ENCODE measurements around the gene COL12A1.
A peak's percentile ranks its signal among the peaks of the same experiment; 100 is the strongest.

Gene COL12A1

GRCh38 chr6:75171986-75172385, 33.9 kb downstream of the COL12A1 start:
- H3K9me3 ChIP-seq (ENCODE audit: control insufficient read depth, low read length) = no peaks in the 10 kb centered on the region
- no CpG with 5 or more reads among the region's 4 CpGs for WGBS, 2 experiments (ENCODE audit: insufficient coverage in 2 of 2)
- no peak overlapping the region for H3K4me3 ChIP-seq (ENCODE audit: extremely low read depth, insufficient read depth, low read length, poor library complexity, severe bottlenecking)
- no peaks in the 10 kb centered on the region for H3K36me3 ChIP-seq (ENCODE audit: control insufficient read depth, insufficient read depth, low read length)
- no peaks in the 10 kb centered on the region for H3K4me1 ChIP-seq (ENCODE audit: control insufficient read depth, insufficient read depth, low read length, poor library complexity, severe bottlenecking)
- H3K27ac ChIP-seq (ENCODE audit: low read depth, low read length, severe bottlenecking) = no peak overlapping the region

- no peaks in the 10 kb centered on the region for H3K9me3 ChIP-seq (ENCODE audit: control insufficient read depth, low read length)
- no peak overlapping the region for H3K4me3 ChIP-seq (ENCODE audit: extremely low read depth, insufficient read depth, low read length, poor library complexity, severe bottlenecking)
- no peaks in the 10 kb centered on the region for H3K4me1 ChIP-seq (ENCODE audit: control insufficient read depth, insufficient read depth, low read length, poor library complexity, severe bottlenecking)
- H3K27ac ChIP-seq (ENCODE audit: low read depth, low read length, severe bottlenecking) = no peak overlapping the region
- 60 to 86% methylated on average over 1 of the region's 2 CpGs for whole genome bisulfite sequencing, 2 experiments (ENCODE audit: insufficient coverage in 2 of 2)
- no peaks in the 10 kb centered on the region for H3K36me3 ChIP-seq (ENCODE audit: control insufficient read depth, insufficient read depth, low read length)
These were observed 34.3 kb downstream of the COL12A1 start for GRCh38 chr6:75171567-75171966.

- no peaks in the 10 kb centered on the region for H3K9me3 ChIP-seq (ENCODE audit: control insufficient read depth, low read length)
- no CpG with 5 or more reads among the region's 2 CpGs for whole genome bisulfite sequencing, 2 experiments (ENCODE audit: insufficient coverage in 2 of 2)
- H3K4me1 ChIP-seq (ENCODE audit: control insufficient read depth, insufficient read depth, low read length, poor library complexity, severe bottlenecking) = no peaks in the 10 kb centered on the region
- no peak overlapping the region for H3K27ac ChIP-seq (ENCODE audit: low read depth, low read length, severe bottlenecking)
- no peak overlapping the region for H3K4me3 ChIP-seq (ENCODE audit: extremely low read depth, insufficient read depth, low read length, poor library complexity, severe bottlenecking)
- no peaks in the 10 kb centered on the region for H3K36me3 ChIP-seq (ENCODE audit: control insufficient read depth, insufficient read depth, low read length)
These were observed 34.9 kb downstream of the COL12A1 start for GRCh38 chr6:75170691-75171560.

GRCh38 chr6:75169689-75170586, 35.9 kb downstream of the COL12A1 start:
- Histone ChIP-seq H3K4me1 (ENCODE audit: control insufficient read depth, insufficient read depth, low read length, poor library complexity, severe bottlenecking) (no peaks in the 10 kb centered on the region), H3K27ac (ENCODE audit: low read depth, low read length, severe bottlenecking) (no peak overlapping the region), H3K4me3 (ENCODE audit: extremely low read depth, insufficient read depth, low read length, poor library complexity, severe bottlenecking) (no peak overlapping the region), H3K9me3 (ENCODE audit: control insufficient read depth, low read length) (no peaks in the 10 kb centered on the region), H3K36me3 (ENCODE audit: control insufficient read depth, insufficient read depth, low read length) (no peaks in the 10 kb centered on the region)
- no CpG with 5 or more reads among the region's 2 CpGs for WGBS, 2 experiments (ENCODE audit: insufficient coverage in 2 of 2)

DNA sequence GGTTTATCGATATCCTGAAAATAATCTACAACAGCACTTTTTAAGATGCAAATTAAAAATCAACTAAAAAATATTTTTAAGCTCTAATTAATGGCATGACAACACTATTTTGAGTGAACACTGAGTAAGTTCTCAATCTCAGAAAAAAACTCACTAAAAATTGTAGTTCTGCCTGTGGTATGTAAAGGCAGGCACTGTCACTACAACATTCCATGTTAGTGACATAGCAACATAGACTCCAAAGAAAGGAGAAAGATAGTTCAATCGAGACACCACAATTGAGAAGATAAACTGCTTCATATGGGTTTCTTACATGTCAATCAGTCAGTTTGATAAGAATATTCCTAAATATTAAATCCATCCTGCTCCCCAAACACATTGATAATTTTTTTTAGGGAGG, 38.0 kb downstream of the COL12A1 start:
- no peaks in the 10 kb centered on the region for H3K4me1 ChIP-seq (ENCODE audit: control insufficient read depth, insufficient read depth, low read length, poor library complexity, severe bottlenecking)

GRCh38 chr6:75167325-75167724, 38.5 kb downstream of the COL12A1 start:
- Histone ChIP-seq H3K4me1 (ENCODE audit: control insufficient read depth, insufficient read depth, low read length, poor library complexity, severe bottlenecking) (no peaks in the 10 kb centered on the region), H3K4me3 (ENCODE audit: extremely low read depth, insufficient read depth, low read length, poor library complexity, severe bottlenecking) (no peak overlapping the region), H3K36me3 (ENCODE audit: control insufficient read depth, insufficient read depth, low read length) (no peaks in the 10 kb centered on the region), H3K27ac (ENCODE audit: low read depth, low read length, severe bottlenecking) (peak overlapping the region; percentile 46), H3K9me3 (ENCODE audit: control insufficient read depth, low read length) (no peaks in the 10 kb centered on the region)
- no CpG with 5 or more reads among the region's 3 CpGs for WGBS, 2 experiments (ENCODE audit: insufficient coverage in 2 of 2)

More for the DNA sequence above, 38.0 kb downstream of the COL12A1 start:
- WGBS, 2 experiments (ENCODE audit: insufficient coverage in 2 of 2) = no CpG with 5 or more reads among the region's 2 CpGs
- no peaks in the 10 kb centered on the region for H3K9me3 ChIP-seq (ENCODE audit: control insufficient read depth, low read length)
- no peaks in the 10 kb centered on the region for H3K36me3 ChIP-seq (ENCODE audit: control insufficient read depth, insufficient read depth, low read length)
- H3K4me3 ChIP-seq (ENCODE audit: extremely low read depth, insufficient read depth, low read length, poor library complexity, severe bottlenecking) = no peak overlapping the region
- H3K27ac ChIP-seq (ENCODE audit: low read depth, low read length, severe bottlenecking) = peak overlapping the region; percentile 46

GRCh38 chr6:75166773-75167172, 39.1 kb downstream of the COL12A1 start:
- Histone ChIP-seq H3K4me3 (ENCODE audit: extremely low read depth, insufficient read depth, low read length, poor library complexity, severe bottlenecking) (no peak overlapping the region), H3K4me1 (ENCODE audit: control insufficient read depth, insufficient read depth, low read length, poor library complexity, severe bottlenecking) (no peaks in the 10 kb centered on the region), H3K27ac (ENCODE audit: low read depth, low read length, severe bottlenecking) (peak overlapping the region; percentile 46), H3K9me3 (ENCODE audit: control insufficient read depth, low read length) (no peaks in the 10 kb centered on the region), H3K36me3 (ENCODE audit: control insufficient read depth, insufficient read depth, low read length) (no peaks in the 10 kb centered on the region)
- WGBS, 2 experiments (ENCODE audit: insufficient coverage in 2 of 2) = no CpG with 5 or more reads among the region's 2 CpGs

- no peak overlapping the region for H3K4me3 ChIP-seq (ENCODE audit: extremely low read depth, insufficient read depth, low read length, poor library complexity, severe bottlenecking)
- 67 to 83% methylated on average over 1 of the region's 2 CpGs for WGBS, 2 experiments (ENCODE audit: insufficient coverage in 2 of 2)
These were observed 39.6 kb downstream of the COL12A1 start for GRCh38 chr6:75166236-75166635.

DNA sequence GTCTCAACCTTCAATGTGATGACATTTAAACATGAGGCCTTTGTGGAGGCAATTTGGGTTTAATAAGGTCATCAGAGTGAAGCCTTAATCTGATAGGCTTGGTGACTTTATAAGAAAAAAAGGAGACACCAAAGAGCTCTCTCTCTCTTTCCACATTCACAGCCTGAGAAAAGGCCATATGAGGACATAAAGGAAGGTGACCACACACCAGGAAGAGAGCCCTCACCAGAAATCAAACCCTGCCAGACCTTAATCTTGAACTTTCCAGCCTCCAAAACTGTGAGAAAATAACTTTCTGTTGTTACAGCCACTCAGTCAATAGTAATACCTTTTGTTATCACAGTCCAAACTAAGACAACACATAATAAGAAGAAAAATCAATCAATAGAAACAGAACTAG, 47.7 kb downstream of the COL12A1 start:
- Histone ChIP-seq H3K4me1 (ENCODE audit: control insufficient read depth, insufficient read depth, low read length, poor library complexity, severe bottlenecking) (no peaks in the 10 kb centered on the region), H3K36me3 (ENCODE audit: control insufficient read depth, insufficient read depth, low read length) (no peaks in the 10 kb centered on the region), H3K4me3 (ENCODE audit: extremely low read depth, insufficient read depth, low read length, poor library complexity, severe bottlenecking) (no peak overlapping the region), H3K27ac (ENCODE audit: low read depth, low read length, severe bottlenecking) (no peak overlapping the region), H3K9me3 (ENCODE audit: control insufficient read depth, low read length) (no peaks in the 10 kb centered on the region)

More at GRCh38 chr6:75166236-75166635, 39.6 kb downstream of the COL12A1 start:
- Histone ChIP-seq H3K9me3 (ENCODE audit: control insufficient read depth, low read length) (no peaks in the 10 kb centered on the region), H3K36me3 (ENCODE audit: control insufficient read depth, insufficient read depth, low read length) (no peaks in the 10 kb centered on the region), H3K4me1 (ENCODE audit: control insufficient read depth, insufficient read depth, low read length, poor library complexity, severe bottlenecking) (no peaks in the 10 kb centered on the region), H3K27ac (ENCODE audit: low read depth, low read length, severe bottlenecking) (no peak overlapping the region)

GRCh38 chr6:75157336-75157735, 48.5 kb downstream of the COL12A1 start:
- Histone ChIP-seq H3K36me3 (ENCODE audit: control insufficient read depth, insufficient read depth, low read length) (no peaks in the 10 kb centered on the region), H3K4me1 (ENCODE audit: control insufficient read depth, insufficient read depth, low read length, poor library complexity, severe bottlenecking) (no peaks in the 10 kb centered on the region), H3K4me3 (ENCODE audit: extremely low read depth, insufficient read depth, low read length, poor library complexity, severe bottlenecking) (no peak overlapping the region), H3K27ac (ENCODE audit: low read depth, low read length, severe bottlenecking) (no peak overlapping the region), H3K9me3 (ENCODE audit: control insufficient read depth, low read length) (no peaks in the 10 kb centered on the region)
- WGBS, 2 experiments (ENCODE audit: insufficient coverage in 2 of 2) = no CpG with 5 or more reads among the region's 2 CpGs
